NCI-H146 treated with DMSO at 0.1 percent for 48 hours (cell line): ENCODE data around the gene POLR2H.
A peak's percentile ranks its signal among the peaks of the same experiment; 100 is the strongest.

Experiments used
- DNase-seq: peaks from one replicate; lab custom pipeline; 2025; ENCODE audit not compliant: unreplicated experiment; lab: John Stamatoyannopoulos, UW

Gene POLR2H

GRCh38 chr3:184384856-184385422 lies 23.4 kb downstream of the POLR2H start:
- DNase-seq = no peak

DNA sequence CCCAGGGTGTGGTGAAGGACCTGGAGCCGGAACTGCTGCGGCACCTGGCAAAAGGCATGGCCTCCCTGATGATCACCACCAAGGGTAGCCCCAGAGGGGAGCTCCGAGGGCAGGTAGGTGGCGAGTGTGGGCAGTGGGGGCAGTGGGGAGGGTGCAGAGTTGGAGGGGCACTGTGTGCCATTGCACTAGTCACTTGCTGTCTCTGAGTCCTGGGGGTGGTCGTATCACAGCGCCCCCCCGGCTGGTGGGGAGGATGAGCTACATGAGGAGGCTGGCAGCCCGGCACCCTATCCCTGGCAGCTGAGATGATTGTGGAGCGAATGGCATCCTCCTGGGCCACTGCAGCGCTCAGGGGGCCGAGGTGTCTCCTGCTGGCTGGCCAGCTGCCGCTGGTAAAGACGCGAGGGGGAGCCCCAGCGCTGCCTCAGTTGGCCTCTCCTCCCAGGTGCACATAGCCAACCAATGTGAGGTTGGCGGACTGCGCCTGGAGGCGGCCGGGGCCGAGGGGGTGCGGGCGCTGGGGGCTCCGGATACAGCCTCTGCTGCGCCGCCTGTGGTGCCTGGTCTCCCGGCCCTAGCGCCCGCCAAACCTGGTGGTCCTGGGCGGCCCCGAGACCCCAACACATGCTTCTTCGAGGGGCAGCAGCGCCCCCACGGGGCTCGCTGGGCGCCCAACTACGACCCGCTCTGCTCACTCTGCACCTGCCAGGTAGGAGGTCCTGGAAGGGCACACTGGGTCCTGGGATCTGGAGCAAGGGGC lies 24.7 kb downstream of the POLR2H start:
- DNase-seq = no peak

GRCh38 chr3:184387174-184387714 lies 25.7 kb downstream of the POLR2H start:
- no peak for DNase-seq

- DNase-seq = no peak
Measured at GRCh38 chr3:184388164-184388935, 26.8 kb downstream of the POLR2H start.

DNA sequence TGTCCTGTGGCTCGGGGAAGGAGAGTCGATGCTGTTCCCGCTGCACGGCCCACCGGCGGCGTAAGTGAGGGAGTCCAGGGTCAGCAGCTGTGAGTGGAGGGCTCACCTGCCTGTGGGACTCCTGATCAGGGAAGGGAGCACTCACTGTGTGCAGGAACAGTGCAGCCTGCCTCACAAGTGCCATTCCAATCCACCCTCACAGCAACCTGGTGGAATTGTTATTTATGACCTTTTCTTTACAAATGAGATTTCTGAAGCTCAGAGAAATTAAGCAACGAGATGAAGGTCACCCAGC lies 27.4 kb downstream of the POLR2H start:
- no peak for DNase-seq

GRCh38 chr3:184389384-184389783 lies 27.9 kb downstream of the POLR2H start:
- no peak for DNase-seq

DNA sequence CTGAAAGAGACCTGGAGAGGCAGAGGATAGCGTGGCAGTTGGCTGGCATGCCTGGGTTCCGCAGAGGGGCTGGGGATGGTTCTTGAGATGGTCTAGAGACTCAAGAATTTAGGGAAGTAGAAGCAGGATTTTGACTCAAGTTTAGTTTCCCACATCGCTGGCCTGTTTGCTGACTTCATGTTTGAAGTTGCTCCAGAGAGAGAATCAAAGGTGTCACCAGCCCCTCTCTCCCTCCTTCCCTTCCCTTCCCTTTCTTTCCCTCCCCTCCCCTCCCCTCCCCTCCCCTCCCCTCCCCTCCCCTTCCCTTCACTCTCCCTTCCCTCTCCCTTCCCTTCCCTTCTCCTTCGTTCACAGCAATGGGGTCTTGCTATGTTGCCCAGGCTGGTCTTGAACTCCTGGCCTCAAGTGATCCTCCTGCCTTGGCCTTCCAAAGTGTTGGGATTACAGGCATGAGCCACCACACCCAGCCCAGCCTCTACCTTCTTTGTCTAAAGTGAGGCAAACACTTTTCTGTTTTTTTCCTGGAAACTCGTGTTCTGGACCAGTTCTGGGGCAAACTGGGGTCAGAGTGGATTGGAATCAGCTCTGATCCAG lies 28.5 kb downstream of the POLR2H start:
- no peak for DNase-seq

- no peak for DNase-seq
Measured at GRCh38 chr3:184391266-184391665, 29.8 kb downstream of the POLR2H start.

DNA sequence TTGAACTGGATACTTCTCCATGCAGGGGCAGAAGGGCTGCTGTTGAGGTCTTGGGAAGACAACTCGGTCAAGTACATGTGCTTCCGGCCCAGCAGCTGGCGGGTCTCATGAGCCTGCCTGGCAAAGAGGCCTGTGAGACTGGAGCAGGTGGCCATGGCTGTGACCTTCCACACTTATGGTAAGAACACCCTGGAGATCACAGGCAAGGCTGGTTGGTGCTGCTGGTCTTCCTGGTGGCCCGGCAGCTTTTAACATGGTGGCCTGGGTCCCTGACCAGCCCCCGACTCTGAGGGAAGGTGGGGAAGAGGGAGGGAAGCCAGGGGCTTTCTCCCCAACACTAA lies 33.8 kb downstream of the POLR2H start:
- no peak for DNase-seq

GRCh38 chr3:184399410-184399809 lies 37.9 kb downstream of the POLR2H start:
- no peak for DNase-seq

- no peak for DNase-seq
Measured at GRCh38 chr3:184405075-184406030, 43.8 kb downstream of the POLR2H start.

DNA sequence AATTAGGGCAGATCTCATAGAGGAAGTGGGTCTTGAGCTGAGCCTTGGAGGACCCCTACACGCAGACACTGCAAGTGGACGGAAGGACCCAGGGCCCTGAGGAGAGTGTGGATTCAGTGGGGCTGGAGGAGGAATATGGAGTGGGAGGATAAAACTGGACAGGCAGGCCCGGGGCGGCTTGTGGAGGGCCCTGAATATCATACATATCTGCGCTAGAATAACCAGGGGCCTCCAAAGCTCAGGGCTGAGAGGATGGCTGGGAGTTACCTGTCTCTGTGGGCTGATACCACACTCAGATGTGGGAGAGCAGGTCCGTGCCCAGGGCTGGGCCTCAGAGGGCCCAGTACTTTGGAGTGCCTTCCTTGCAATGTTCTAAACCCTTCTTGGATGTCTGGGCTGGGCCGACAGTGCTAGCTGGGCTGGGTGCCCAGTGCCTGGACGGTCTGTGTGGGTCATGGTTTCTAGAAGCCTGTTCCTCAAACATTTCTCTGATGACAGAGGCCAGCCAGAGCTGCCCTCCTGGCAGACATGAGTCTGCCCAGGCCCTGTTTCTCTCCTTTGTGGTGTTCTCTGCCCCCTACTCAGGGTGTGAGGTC lies 47.9 kb downstream of the POLR2H start:
- DNase-seq = no peak

GRCh38 chr3:184409946-184410500 lies 48.5 kb downstream of the POLR2H start:
- no peak for DNase-seq

- DNase-seq = no peak
Measured at GRCh38 chr3:184414418-184415202, 53.1 kb downstream of the POLR2H start.

DNA sequence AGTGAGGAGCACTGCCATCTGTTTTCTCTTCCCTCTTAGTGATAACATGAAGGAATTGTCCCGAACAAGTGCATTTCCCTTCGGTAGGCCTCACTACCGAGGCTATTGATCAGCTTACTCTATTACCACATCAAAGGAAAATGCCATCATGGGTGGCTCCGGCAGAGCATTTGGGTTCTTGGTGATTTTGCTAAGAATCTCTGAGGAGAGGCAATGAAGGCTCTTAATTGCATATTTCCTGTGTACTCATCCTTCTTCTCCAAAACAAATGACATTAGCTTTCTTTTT lies 53.6 kb downstream of the POLR2H start:
- DNase-seq = no peak

- DNase-seq = peak; percentile 43
Measured at GRCh38 chr3:184417619-184418327, 56.3 kb downstream of the POLR2H start.
